KMS-11 (cell line): Measurements from ENCODE around the gene RNF26.

Experiments used
- H2AFZ ChIP-seq: fragments of 200-600 bp; sonication (generic); 2 replicates; pipeline ENCODE4 v1.6.1; 2016; ENCODE audit warnings: antibody characterized with exemption, mixed run types, low read depth
- H3K27ac ChIP-seq: fragments of 200-600 bp; sonication (generic); 2 replicates; pipeline ENCODE4 v1.6.1; 2016; ENCODE audit warnings: mild to moderate bottlenecking, mixed run types
- H3K27me3 ChIP-seq: fragments of 200-600 bp; sonication (generic); 2 replicates; pipeline ENCODE4 v1.6.1; 2017; ENCODE audit warnings: mild to moderate bottlenecking, low read depth, mixed run types, moderate library complexity; ENCODE audit not compliant: insufficient read depth
- H3K36me3 ChIP-seq: fragments of 200-600 bp; sonication (generic); 2 replicates; pipeline ENCODE4 v1.6.1; 2017; ENCODE audit warnings: mild to moderate bottlenecking, mixed run types; ENCODE audit not compliant: insufficient read depth
- H3K4me1 ChIP-seq: fragments of 200-600 bp; sonication (generic); 2 replicates; pipeline ENCODE4 v1.6.1; 2016; ENCODE audit warnings: mild to moderate bottlenecking, low read depth, mixed run types; ENCODE audit not compliant: poor library complexity, severe bottlenecking
- H3K4me2 ChIP-seq: fragments of 200-600 bp; sonication (generic); 2 replicates; pipeline ENCODE4 v1.7.0; 2016; ENCODE audit warnings: mild to moderate bottlenecking, mixed run types
- H3K4me3 ChIP-seq: fragments of 200-600 bp; sonication (generic); IDR thresholded peaks from 2 replicates; pipeline ENCODE4 v1.6.1; 2017; ENCODE audit warnings: low read depth, low read length, mixed read lengths; ENCODE audit not compliant: insufficient read depth
- H3K79me2 ChIP-seq: fragments of 200-600 bp; sonication (generic); 2 replicates; pipeline ENCODE4 v1.6.1; 2016; ENCODE audit warnings: low read depth, mixed run types; ENCODE audit not compliant: insufficient read depth
- H3K9ac ChIP-seq: fragments of 200-600 bp; sonication (generic); 2 replicates; pipeline ENCODE4 v1.6.1; 2016; ENCODE audit warnings: mild to moderate bottlenecking, mixed run types
- H4K20me1 ChIP-seq: fragments of 200-600 bp; sonication (generic); 2 replicates; pipeline ENCODE4 v1.6.1; 2016; ENCODE audit warnings: mild to moderate bottlenecking, mixed run types; ENCODE audit not compliant: insufficient read depth
- TF ChIP-seq, protein P1 (sequence below): fragments of 200-600 bp; sonication (generic); conservative IDR thresholded peaks from 2 replicates; pipeline ENCODE4 v1.6.1; 2017; ENCODE audit warnings: low read depth, mild to moderate bottlenecking, antibody characterized with exemption, low read length, moderate library complexity, mixed read lengths

The RNF26 gene

GRCh38 chr11:119366690-119367620 lies 32.6 kb downstream of the RNF26 start:
- Histone ChIP-seq H3K27ac (no peak overlapping the region), H4K20me1 (no peaks in the 10 kb centered on the region), H3K9ac (no peak overlapping the region), H3K79me2 (no peaks in the 10 kb centered on the region), H3K27me3 (peaks cover 3% of the 10 kb centered on the region; the same call in 1 of the 2 replicates), H3K36me3 (no peaks in the 10 kb centered on the region), H3K4me2 (no peak overlapping the region), H2AFZ (no peak overlapping the region), H3K4me3 (no peak overlapping the region), H3K4me1 (no peaks in the 10 kb centered on the region)
- TF ChIP-seq, protein P1, sequence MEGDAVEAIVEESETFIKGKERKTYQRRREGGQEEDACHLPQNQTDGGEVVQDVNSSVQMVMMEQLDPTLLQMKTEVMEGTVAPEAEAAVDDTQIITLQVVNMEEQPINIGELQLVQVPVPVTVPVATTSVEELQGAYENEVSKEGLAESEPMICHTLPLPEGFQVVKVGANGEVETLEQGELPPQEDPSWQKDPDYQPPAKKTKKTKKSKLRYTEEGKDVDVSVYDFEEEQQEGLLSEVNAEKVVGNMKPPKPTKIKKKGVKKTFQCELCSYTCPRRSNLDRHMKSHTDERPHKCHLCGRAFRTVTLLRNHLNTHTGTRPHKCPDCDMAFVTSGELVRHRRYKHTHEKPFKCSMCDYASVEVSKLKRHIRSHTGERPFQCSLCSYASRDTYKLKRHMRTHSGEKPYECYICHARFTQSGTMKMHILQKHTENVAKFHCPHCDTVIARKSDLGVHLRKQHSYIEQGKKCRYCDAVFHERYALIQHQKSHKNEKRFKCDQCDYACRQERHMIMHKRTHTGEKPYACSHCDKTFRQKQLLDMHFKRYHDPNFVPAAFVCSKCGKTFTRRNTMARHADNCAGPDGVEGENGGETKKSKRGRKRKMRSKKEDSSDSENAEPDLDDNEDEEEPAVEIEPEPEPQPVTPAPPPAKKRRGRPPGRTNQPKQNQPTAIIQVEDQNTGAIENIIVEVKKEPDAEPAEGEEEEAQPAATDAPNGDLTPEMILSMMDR = no peak

DNA sequence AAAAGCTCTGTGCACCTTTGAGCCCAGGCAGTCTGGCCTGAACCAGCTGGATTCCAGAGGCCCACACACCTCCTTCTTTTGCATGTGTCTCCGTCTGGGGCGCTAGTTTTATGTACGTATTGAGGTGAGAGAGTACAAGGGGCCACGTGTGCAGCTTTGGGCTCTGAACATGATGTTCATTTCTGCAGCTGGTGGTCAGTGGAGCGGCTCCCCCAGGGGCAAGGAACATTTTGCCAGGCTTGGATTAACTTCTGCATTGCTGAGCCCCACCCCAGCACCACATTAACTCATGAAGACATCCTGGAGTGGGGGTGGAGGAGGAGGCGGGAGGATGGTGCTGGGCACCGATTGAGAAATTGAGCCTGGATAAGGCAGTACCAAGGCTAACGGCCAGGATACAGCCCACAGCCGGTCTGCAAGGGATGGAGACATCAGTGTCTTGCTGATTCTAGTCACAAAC lies 33.4 kb downstream of the RNF26 start:
- TF ChIP-seq, protein P1 = no peak
- H3K27me3 ChIP-seq = peaks cover 3% of the 10 kb centered on the region; the same call in 1 of the 2 replicates
- no peak overlapping the region for H3K9ac ChIP-seq
- H4K20me1 ChIP-seq = no peaks in the 10 kb centered on the region
- no peak overlapping the region for H3K4me3 ChIP-seq
- H3K79me2 ChIP-seq = no peaks in the 10 kb centered on the region
- H3K4me2 ChIP-seq = no peak overlapping the region
- no peak overlapping the region for H3K27ac ChIP-seq
- no peaks in the 10 kb centered on the region for H3K36me3 ChIP-seq
- no peak overlapping the region for H2AFZ ChIP-seq
- no peaks in the 10 kb centered on the region for H3K4me1 ChIP-seq

DNA sequence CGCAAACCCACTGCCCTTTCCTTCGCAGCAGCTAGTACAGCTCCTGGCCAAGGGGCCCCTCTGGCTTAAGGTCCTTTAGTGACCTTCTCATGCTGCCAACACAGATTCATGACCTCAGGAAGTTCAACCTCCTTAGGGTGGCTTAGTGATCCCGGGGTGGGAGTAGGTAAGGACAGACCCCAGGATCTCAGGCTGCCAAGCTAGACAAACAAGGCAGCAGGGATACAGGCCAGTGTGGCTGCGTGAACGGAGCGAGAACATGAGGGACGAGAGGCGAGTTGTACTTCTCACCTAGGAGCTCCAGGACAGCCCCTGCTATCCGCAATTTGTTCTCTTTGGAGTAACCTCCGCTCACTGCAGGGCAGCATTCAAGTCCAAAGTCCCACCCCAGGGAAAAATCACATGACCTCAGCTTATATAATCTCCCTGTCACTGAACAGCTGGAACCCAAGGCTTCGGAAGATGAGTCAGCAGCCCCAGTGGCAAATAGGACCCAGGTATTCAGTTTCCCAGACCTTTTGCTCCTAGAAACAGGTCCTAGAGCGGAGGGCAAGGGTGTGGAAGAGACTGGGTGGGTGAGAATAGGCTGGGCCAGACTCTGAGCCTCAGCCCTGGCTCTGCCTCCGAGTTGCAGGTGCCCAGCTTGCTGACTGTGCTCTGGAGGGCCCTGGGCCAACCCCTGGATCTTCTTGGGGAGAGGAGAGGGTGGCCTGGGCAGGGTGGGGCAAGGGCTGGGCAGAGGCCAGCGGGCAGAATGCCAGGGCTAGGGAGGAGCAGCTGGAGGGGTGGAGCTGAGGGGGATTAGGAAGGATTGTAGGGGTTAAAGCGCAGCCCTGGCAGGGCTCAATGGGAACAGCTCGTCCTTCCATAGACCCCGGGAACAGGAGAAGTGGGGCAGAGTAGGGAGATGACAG lies 34.1 kb downstream of the RNF26 start:
- Histone ChIP-seq H3K4me2 (no peak overlapping the region), H3K4me3 (no peak overlapping the region), H3K9ac (no peak overlapping the region)

More for the DNA sequence above, 34.1 kb downstream of the RNF26 start:
- no peaks in the 10 kb centered on the region for H4K20me1 ChIP-seq
- H3K27me3 ChIP-seq = peaks cover 3% of the 10 kb centered on the region; the same call in 1 of the 2 replicates
- no peak overlapping the region for H3K27ac ChIP-seq
- H3K79me2 ChIP-seq = no peaks in the 10 kb centered on the region
- TF ChIP-seq, protein P1 = no peak
- H2AFZ ChIP-seq = no peak overlapping the region
- H3K36me3 ChIP-seq = no peaks in the 10 kb centered on the region
- no peaks in the 10 kb centered on the region for H3K4me1 ChIP-seq
